GM23248 (cell line): ENCODE data around the gene PTPN2. TPM values are rescaled to one million over a fixed set of nuclear protein-coding genes. Genes with fewer than 3 reads are reported as not detected.

Experiments used
- DNase-seq: peaks from one replicate; pipeline ENCODE4 v3.0.0-alpha.2; 2015
- H2AFZ ChIP-seq: fragments of 200-600 bp; sonication (generic); 2 replicates; pipeline ENCODE4 v1.6.1; 2016; ENCODE audit warnings: antibody characterized with exemption
- H3F3A ChIP-seq: fragments of 200-600 bp; sonication (generic); 2 replicates; pipeline ENCODE4 v1.6.1; 2016; ENCODE audit warnings: mild to moderate bottlenecking, antibody characterized with exemption, mixed run types; ENCODE audit not compliant: insufficient read depth
- H3K27ac ChIP-seq: fragments of 200-600 bp; sonication (generic); 2 replicates; pipeline ENCODE4 v1.5.1; 2016; ENCODE audit warnings: mild to moderate bottlenecking
- H3K27me3 ChIP-seq: fragments of 200-600 bp; sonication (generic); replicated peaks from 2 replicates; pipeline ENCODE4 v1.6.1; 2016; ENCODE audit warnings: mild to moderate bottlenecking; ENCODE audit not compliant: insufficient read depth
- H3K36me3 ChIP-seq: fragments of 200-600 bp; sonication (generic); 2 replicates; pipeline ENCODE4 v1.6.1; 2016; ENCODE audit warnings: low read depth, mild to moderate bottlenecking
- H3K4me1 ChIP-seq: fragments of 200-600 bp; sonication (generic); 2 replicates; pipeline ENCODE4 v1.6.1; 2016; ENCODE audit warnings: mild to moderate bottlenecking; ENCODE audit not compliant: insufficient read depth
- H3K4me2 ChIP-seq: fragments of 200-600 bp; sonication (generic); one replicate; pipeline ENCODE4 v1.6.1; 2016; ENCODE audit warnings: mild to moderate bottlenecking; ENCODE audit not compliant: unreplicated experiment
- H3K4me3 ChIP-seq: fragments of 200-600 bp; sonication (generic); 2 replicates; pipeline ENCODE4 v1.5.1; 2016; ENCODE audit warnings: mild to moderate bottlenecking
- H3K79me2 ChIP-seq: fragments of 200-600 bp; sonication (generic); 2 replicates; pipeline ENCODE4 v1.6.1; 2016; ENCODE audit warnings: mild to moderate bottlenecking; ENCODE audit not compliant: insufficient read depth
- H3K9ac ChIP-seq: fragments of 200-600 bp; sonication (generic); 2 replicates; pipeline ENCODE4 v1.6.1; 2016; ENCODE audit warnings: mild to moderate bottlenecking
- H3K9me2 ChIP-seq: fragments of 200-600 bp; sonication (generic); 2 replicates; pipeline ENCODE4 v1.6.1; 2016; ENCODE audit warnings: mixed run types, mild to moderate bottlenecking, moderate library complexity; ENCODE audit not compliant: insufficient read depth
- H3K9me3 ChIP-seq: fragments of 200-600 bp; sonication (generic); one replicate; pipeline ENCODE4 v1.6.1; 2017; ENCODE audit warnings: low read depth
- H4K20me1 ChIP-seq: fragments of 200-600 bp; sonication (generic); 2 replicates; pipeline ENCODE4 v1.6.0; 2016; ENCODE audit not compliant: insufficient read depth
- EZH2 ChIP-seq: fragments of 200-600 bp; sonication (generic); IDR thresholded peaks from 2 replicates; pipeline ENCODE4 v1.6.1; 2018; ENCODE audit warnings: antibody characterized with exemption, mild to moderate bottlenecking; ENCODE audit not compliant: insufficient read depth, poor library complexity, severe bottlenecking
- EZH2phosphoT487 ChIP-seq: fragments of 200-600 bp; sonication (generic); IDR thresholded peaks from 2 replicates; pipeline ENCODE4 v1.6.1; 2018; ENCODE audit warnings: antibody characterized with exemption, moderate library complexity, mild to moderate bottlenecking, low read depth; ENCODE audit not compliant: insufficient read depth
- WGBS, 2 experiments: methylation state at CpG; one replicate each; pipeline ENCODE4 v1.1.6; 2015 to 2017; ENCODE audit warnings: low lambda C conversion rate in 2 of 2, low coverage in 1 of 2; ENCODE audit errors: missing lambda C conversion rate in 2 of 2; 5-methylcytosine and 5-hydroxymethylcytosine counted together
- in situ Hi-C: fragments of 300-500 bp; cut with MboI; formaldehyde crosslinking; loops from 2 replicates; pipeline ENCODE4 v1.15.0; 2020
- polyA plus RNA-seq: library from polyadenylated mRNA; unstranded; fragments of >200 nt; fragmentation: Nextera tagmentation; extraction: Ambion mirVana; gene quantifications from 2 replicates; pipeline ENCODE4 v1.2.1, GENCODE V29; 2016
- total RNA-seq: library from RNA; depleted of rRNA; stranded (reverse); fragments of >200 nt; shearing (Covaris generic); gene quantifications from 2 replicates; pipeline ENCODE4 v1.2.3, GENCODE V29; 2014

Gene PTPN2
- total and polyA plus RNA-seq, 2 experiments from 2014 or later: 18.4 to 30.5 TPM

DNA sequence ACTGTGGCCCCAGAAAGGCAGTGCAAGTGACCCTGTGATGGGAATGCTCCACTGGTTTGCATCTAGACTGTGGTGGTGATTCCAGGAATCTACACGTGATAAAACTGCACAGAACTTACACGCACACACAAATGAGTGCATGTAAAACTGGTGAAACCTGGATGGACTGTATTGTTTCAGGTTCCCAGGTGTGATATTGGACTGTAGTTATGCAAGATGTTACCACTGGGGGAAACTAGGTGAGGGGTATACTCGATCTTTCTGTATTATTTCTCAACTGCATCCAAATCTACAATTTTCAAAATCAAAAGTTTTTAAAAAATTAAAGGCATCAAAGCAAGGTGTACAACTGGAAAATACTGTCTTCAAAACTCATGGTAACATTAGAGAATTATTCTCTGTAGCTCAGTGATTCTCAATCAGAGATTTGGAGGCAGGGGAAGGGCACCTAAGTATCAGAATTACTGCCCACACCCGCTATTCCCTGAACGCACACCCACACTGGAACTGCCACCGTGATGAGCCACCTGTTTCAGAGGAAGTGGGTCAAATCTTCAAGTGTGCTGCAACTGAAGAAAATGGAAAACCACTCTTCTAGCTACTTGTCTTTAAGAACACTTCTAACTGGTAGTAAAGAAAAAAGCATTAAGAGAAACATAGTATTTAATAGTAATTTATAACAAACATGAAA lies 26.7 kb downstream of the PTPN2 start:
- TF ChIP-seq EZH2phosphoT487: no peak
- TF ChIP-seq EZH2: no peak
- Histone ChIP-seq H3K9ac (no peak overlapping the region), H3K27me3 (no peaks in the 10 kb centered on the region), H3K4me3 (no peak overlapping the region), H3K9me2 (no peaks in the 10 kb centered on the region), H3K27ac (no peak overlapping the region), H3K79me2 (peaks cover 88% of the 10 kb centered on the region), H4K20me1 (no peaks in the 10 kb centered on the region), H3K36me3 (no peaks in the 10 kb centered on the region), H3F3A (no peaks in the 10 kb centered on the region), H3K4me1 (no peaks in the 10 kb centered on the region), H2AFZ (no peak overlapping the region), H3K4me2 (no peak overlapping the region), H3K9me3 (no peaks in the 10 kb centered on the region)
- in situ Hi-C loops: no loop called here
- no peak for DNase-seq
- 78 to 83% methylated on average over 6 of the region's 6 CpGs for WGBS, 2 experiments

DNA sequence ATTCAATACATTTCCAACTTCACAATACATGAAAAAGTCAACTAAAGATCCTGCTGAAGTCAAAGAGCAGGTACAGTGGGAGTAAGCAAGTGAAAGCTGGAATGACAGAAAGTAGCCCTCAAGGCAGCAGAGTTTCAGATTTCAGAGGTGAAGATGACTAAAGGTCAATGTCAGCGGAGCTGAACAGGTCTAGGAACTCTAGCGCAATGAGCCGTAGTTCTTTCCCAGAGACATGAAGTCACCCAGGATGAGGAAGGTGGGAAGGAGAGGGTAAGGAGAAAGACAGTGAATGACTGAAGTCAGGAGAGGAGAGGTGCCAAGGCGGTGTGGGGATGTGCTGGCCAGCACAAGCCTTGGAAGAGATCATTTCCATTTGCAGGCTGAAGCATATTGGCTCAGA lies 28.1 kb downstream of the PTPN2 start:
- Histone ChIP-seq H3K9me2 (no peaks in the 10 kb centered on the region), H4K20me1 (no peaks in the 10 kb centered on the region), H3F3A (no peaks in the 10 kb centered on the region), H2AFZ (no peak overlapping the region), H3K4me3 (no peak overlapping the region), H3K9ac (no peak overlapping the region), H3K4me2 (no peak overlapping the region), H3K36me3 (no peaks in the 10 kb centered on the region), H3K27me3 (no peaks in the 10 kb centered on the region), H3K4me1 (no peaks in the 10 kb centered on the region), H3K79me2 (peaks cover 80% of the 10 kb centered on the region), H3K9me3 (no peaks in the 10 kb centered on the region), H3K27ac (no peak overlapping the region)
- no peak for TF ChIP-seq EZH2
- TF ChIP-seq EZH2phosphoT487: no peak
- in situ Hi-C loops: no loop called here
- 97 to 99% methylated on average over 4 of the region's 4 CpGs for WGBS, 2 experiments
- no peak for DNase-seq

DNA sequence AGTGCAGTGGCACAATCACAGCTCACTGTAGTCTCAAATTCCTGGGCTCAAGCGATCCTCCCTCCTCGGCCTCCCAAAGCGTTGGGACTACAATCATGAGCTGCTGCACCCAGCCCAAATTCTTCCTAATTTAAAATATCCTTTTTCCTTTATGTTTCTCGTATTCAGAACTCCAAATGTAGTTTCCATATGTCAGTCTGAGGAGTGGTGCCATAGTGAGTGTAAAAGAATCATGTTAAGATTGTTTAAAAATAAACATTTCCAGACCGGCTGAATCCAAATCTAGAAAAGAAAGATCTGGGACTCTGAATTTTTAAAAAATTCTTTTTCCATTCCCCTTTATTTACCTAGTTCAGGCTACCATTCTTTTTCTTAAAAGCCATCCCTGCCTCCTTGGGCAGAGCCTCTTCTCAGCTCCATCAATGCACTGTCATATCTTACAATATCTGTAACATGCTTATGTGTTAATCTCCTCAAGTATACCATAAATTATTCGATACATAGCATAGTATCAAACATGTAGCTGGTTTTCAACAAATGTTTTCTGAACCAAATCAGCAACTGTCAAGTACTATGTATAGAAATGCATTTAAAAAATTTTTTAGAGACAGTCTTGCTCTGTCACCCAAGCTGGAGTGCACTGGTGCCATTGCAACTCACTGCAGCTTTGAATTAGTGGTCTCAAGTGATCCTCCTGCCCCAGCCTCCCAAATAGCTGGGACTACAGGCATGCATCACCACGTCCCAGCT lies 31.3 kb downstream of the PTPN2 start:
- Histone ChIP-seq H3K4me2 (no peak overlapping the region), H3F3A (no peaks in the 10 kb centered on the region), H3K4me3 (no peak overlapping the region), H3K79me2 (peaks cover 70% of the 10 kb centered on the region), H3K36me3 (peaks cover 4% of the 10 kb centered on the region; the same call in 1 of the 2 replicates), H3K9me3 (no peaks in the 10 kb centered on the region), H3K27me3 (no peaks in the 10 kb centered on the region), H3K9me2 (no peaks in the 10 kb centered on the region), H3K9ac (no peak overlapping the region), H4K20me1 (no peaks in the 10 kb centered on the region), H3K4me1 (no peaks in the 10 kb centered on the region), H3K27ac (no peak overlapping the region), H2AFZ (no peak overlapping the region)
- no peak for DNase-seq
- TF ChIP-seq EZH2phosphoT487: no peak
- TF ChIP-seq EZH2: no peak
- WGBS, 2 experiments: 96% methylated on average over 7 of the region's 7 CpGs
- in situ Hi-C loops: no loop called here

DNA sequence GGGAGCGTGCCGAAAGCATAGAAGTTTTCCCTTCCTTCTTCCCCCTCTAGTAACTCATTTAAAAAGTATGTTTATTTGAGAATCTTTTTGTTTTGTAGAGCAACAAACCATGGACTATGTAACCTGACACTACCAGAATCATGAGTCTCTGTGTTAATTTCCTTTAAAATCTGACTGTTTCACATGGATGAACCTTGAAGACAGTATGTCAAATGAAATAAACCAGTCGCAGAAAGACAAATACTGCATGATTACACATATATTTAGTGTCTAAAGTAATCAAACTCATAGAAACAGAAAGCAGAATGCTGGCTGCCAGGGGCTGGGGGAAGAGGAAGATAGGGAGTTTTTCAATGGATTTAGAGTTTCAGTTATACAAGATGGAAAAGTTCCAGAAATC lies 32.3 kb downstream of the PTPN2 start:
- 97% methylated on average over 3 of the region's 3 CpGs for WGBS, 2 experiments
- no peak overlapping the region for H3K27ac ChIP-seq
- in situ Hi-C loops: no loop called here

More for the DNA sequence above, 32.3 kb downstream of the PTPN2 start:
- Histone ChIP-seq H3K4me2 (no peak overlapping the region), H4K20me1 (no peaks in the 10 kb centered on the region), H3K27me3 (no peaks in the 10 kb centered on the region), H3K79me2 (peaks cover 68% of the 10 kb centered on the region), H3K4me3 (no peak overlapping the region), H2AFZ (no peak overlapping the region), H3F3A (no peaks in the 10 kb centered on the region), H3K36me3 (peaks cover 4% of the 10 kb centered on the region; the same call in 1 of the 2 replicates), H3K9ac (no peak overlapping the region), H3K9me3 (no peaks in the 10 kb centered on the region), H3K9me2 (no peaks in the 10 kb centered on the region), H3K4me1 (no peaks in the 10 kb centered on the region)
- no peak for DNase-seq
- TF ChIP-seq EZH2 (no peak), EZH2phosphoT487 (no peak)
